A673 (cell line): Measurements from ENCODE around the gene PCSK6. TPM values are rescaled to one million over a fixed set of nuclear protein-coding genes. Genes with fewer than 3 reads are reported as not detected.
"Not testable (repeated sequence)": the region's sequence is repeated elsewhere in the genome, so short reads cannot be mapped to it uniquely, and the experiment has no call there.

Experiments used
- BruUV-seq: library from RNA; stranded (reverse); fragments of 400-500 nt; replicated peaks from 2 replicates; lab custom pipeline; 2021; lab: Mats Ljungman, UMichigan
- CTCF ChIA-PET: fragments of 300-600 bp; sonication (Branson Sonifier 250); formaldehyde crosslinking; loops from one replicate; lab custom pipeline; 2022; ENCODE audit warnings: antibody characterized with exemption; lab: Charles Lee
- POLR2A ChIA-PET: fragments of 300-600 bp; sonication (Branson Sonifier 250); formaldehyde crosslinking; loops from one replicate; lab custom pipeline; 2022; ENCODE audit warnings: antibody characterized with exemption; ENCODE audit not compliant: low non-redundant PET; lab: Charles Lee
- DNase-seq: peaks from one replicate; pipeline ENCODE4 v3.0.0-alpha.2; 2015; ENCODE audit warnings: low spot score
- H3K27ac ChIP-seq: fragments of 200-600 bp; sonication (generic); 2 replicates; pipeline ENCODE4 v1.5.1; 2016; ENCODE audit warnings: mixed run types, low read depth, mild to moderate bottlenecking, mixed read lengths, antibody characterized with exemption, low read length; ENCODE audit not compliant: poor library complexity, severe bottlenecking
- H3K27me3 ChIP-seq: fragments of 200-600 bp; sonication (generic); replicated peaks from 2 replicates; pipeline ENCODE4 v1.6.1; 2017; ENCODE audit warnings: mixed run types, low read depth, mild to moderate bottlenecking, mixed read lengths, antibody characterized with exemption, low read length; ENCODE audit not compliant: insufficient read depth, poor library complexity
- H3K36me3 ChIP-seq: fragments of 200-600 bp; sonication (generic); 2 replicates; pipeline ENCODE4 v1.6.1; 2016; ENCODE audit warnings: mixed run types, mild to moderate bottlenecking, mixed read lengths, antibody characterized with exemption, low read length; ENCODE audit not compliant: insufficient read depth, poor library complexity, severe bottlenecking
- H3K4me1 ChIP-seq: fragments of 200-600 bp; sonication (generic); 2 replicates; pipeline ENCODE4 v1.6.1; 2017; ENCODE audit warnings: mixed run types, mild to moderate bottlenecking, mixed read lengths, antibody characterized with exemption, low read length; ENCODE audit not compliant: insufficient read depth, poor library complexity, severe bottlenecking
- H3K4me3 ChIP-seq: fragments of 200-600 bp; sonication (generic); 2 replicates; pipeline ENCODE4 v1.5.1; 2016; ENCODE audit warnings: low read depth, mixed run types, mild to moderate bottlenecking, mixed read lengths, low read length; ENCODE audit not compliant: poor library complexity, severe bottlenecking
- H3K9me3 ChIP-seq: fragments of 200-600 bp; sonication (generic); 2 replicates; pipeline ENCODE4 v1.6.1; 2016; ENCODE audit warnings: mixed run types, low read depth, mild to moderate bottlenecking, mixed read lengths, antibody characterized with exemption, low read length; ENCODE audit not compliant: poor library complexity, severe bottlenecking
- CTCF ChIP-seq: fragments of 300-800, 200-600 bp; sonication (generic); conservative IDR thresholded peaks from 2 replicates; pipeline ENCODE4 v1.5.1; 2017; ENCODE audit warnings: low read depth, mild to moderate bottlenecking, antibody characterized with exemption, low read length, moderate library complexity, mixed read lengths
- EZH2 ChIP-seq: fragments of 200-600 bp; sonication (generic); IDR thresholded peaks from 2 replicates; pipeline ENCODE4 v1.6.1; 2017; ENCODE audit warnings: borderline replicate concordance, low read depth, mild to moderate bottlenecking, mixed read lengths, antibody characterized with exemption, low read length; ENCODE audit not compliant: poor library complexity, severe bottlenecking
- intact Hi-C: fragments of 100-400 bp; cut with micrococcal nuclease; formaldehyde crosslinking; loops from one replicate; pipeline ENCODE4 v1.10.0; 2022; ENCODE audit not compliant: unreplicated experiment
- total RNA-seq: library from RNA; stranded (reverse); gene quantifications from 2 replicates; pipeline ENCODE4 v1.2.3, GENCODE V29; 2021

Gene PCSK6
- total RNA-seq, 1 experiment from 2014 or later, result 2.6 TPM

- H3K4me3 ChIP-seq, result no peak overlapping the region
- ChIA-PET CTCF (no interaction called here), POLR2A (no interaction called here)
- H3K36me3 ChIP-seq, result no peaks in the 10 kb centered on the region
- intact Hi-C loops, result no loop called here
- DNase-seq, result no peak
- TF ChIP-seq CTCF (no peak), EZH2 (no peak)
- H3K27ac ChIP-seq, result no peak overlapping the region
- H3K4me1 ChIP-seq, result no peaks in the 10 kb centered on the region
- no peaks in the 10 kb centered on the region for H3K27me3 ChIP-seq
- H3K9me3 ChIP-seq, result no peaks in the 10 kb centered on the region
- BruUV-seq, result no TSS peak
Measured at GRCh38 chr15:101357885-101358284, 131.6 kb downstream of the PCSK6 start.

- Histone ChIP-seq H3K27ac (no peak overlapping the region), H3K4me1 (no peaks in the 10 kb centered on the region), H3K36me3 (no peaks in the 10 kb centered on the region), H3K4me3 (no peak overlapping the region), H3K27me3 (no peaks in the 10 kb centered on the region), H3K9me3 (no peaks in the 10 kb centered on the region)
- CTCF ChIA-PET, result no interaction called here
- intact Hi-C loops, result no loop called here
- TF ChIP-seq EZH2 (no peak), CTCF (no peak)
- no peak for DNase-seq
- BruUV-seq, result no TSS peak
- POLR2A ChIA-PET, result no interaction called here
Measured at GRCh38 chr15:101357333-101357732, 132.2 kb downstream of the PCSK6 start.

GRCh38 chr15:101356512-101357172 lies 132.9 kb downstream of the PCSK6 start:
- CTCF ChIA-PET, H3K27ac ChIP-seq, BruUV-seq, H3K36me3 ChIP-seq, POLR2A ChIA-PET, H3K9me3 ChIP-seq, H3K4me1 ChIP-seq, H3K27me3 ChIP-seq, H3K4me3 ChIP-seq, DNase-seq, intact Hi-C loops: not testable (repeated sequence)
